ENCODE results near the gene KRT84.

DNA sequence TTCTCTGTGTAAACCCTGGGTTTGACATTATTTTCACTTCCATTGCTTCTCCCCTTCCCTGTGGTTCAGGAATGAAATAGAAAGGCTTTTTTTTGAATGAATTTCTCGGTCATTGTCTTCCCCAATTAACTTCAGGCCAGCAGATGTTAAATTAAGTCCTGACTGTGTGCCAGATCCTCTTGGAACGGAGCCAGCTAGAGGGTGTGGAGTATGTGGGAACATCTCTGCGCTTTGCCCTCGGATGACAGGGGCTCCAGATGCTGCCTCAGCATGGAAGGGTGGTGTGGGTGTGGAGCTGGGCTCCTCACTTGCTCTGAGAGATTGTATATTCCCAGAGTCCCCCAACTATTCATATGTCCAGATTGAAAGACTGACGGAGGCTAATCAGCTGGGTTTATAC, 31.3 kb downstream of the KRT84 start:
- TF ChIP-seq POLR2AphosphoS5 (IDR thresholded peaks at IDR 0.05) = no peak
- TF ChIP-seq POLR2A (IDR thresholded peaks at IDR 0.05) = no peak
- TF ChIP-seq, protein P1, sequence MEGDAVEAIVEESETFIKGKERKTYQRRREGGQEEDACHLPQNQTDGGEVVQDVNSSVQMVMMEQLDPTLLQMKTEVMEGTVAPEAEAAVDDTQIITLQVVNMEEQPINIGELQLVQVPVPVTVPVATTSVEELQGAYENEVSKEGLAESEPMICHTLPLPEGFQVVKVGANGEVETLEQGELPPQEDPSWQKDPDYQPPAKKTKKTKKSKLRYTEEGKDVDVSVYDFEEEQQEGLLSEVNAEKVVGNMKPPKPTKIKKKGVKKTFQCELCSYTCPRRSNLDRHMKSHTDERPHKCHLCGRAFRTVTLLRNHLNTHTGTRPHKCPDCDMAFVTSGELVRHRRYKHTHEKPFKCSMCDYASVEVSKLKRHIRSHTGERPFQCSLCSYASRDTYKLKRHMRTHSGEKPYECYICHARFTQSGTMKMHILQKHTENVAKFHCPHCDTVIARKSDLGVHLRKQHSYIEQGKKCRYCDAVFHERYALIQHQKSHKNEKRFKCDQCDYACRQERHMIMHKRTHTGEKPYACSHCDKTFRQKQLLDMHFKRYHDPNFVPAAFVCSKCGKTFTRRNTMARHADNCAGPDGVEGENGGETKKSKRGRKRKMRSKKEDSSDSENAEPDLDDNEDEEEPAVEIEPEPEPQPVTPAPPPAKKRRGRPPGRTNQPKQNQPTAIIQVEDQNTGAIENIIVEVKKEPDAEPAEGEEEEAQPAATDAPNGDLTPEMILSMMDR (IDR thresholded peaks at IDR 0.05) = no peak
- no peak for TF ChIP-seq EP300 (IDR thresholded peaks at IDR 0.05)
